IMR-90 (cell line): ENCODE data around the gene TMBIM1.

ENCODE experiments used
- BHLHE40 ChIP-seq: fragments of 150-350 bp; IDR thresholded peaks from 2 replicates; pipeline ENCODE4 v1.6.1; 2016; ENCODE audit warnings: mild to moderate bottlenecking, low read depth, low read length
- CTCF ChIP-seq: conservative IDR thresholded peaks from 2 replicates; pipeline ENCODE4 v1.5.1; 2012; ENCODE audit warnings: mild to moderate bottlenecking, low read depth, low read length, improper control_type of control experiment
- ELK1 ChIP-seq: fragments of 150-350 bp; IDR thresholded peaks from 2 replicates; pipeline ENCODE4 v1.6.1; 2016; ENCODE audit warnings: low read depth, mild to moderate bottlenecking, low read length, moderate library complexity, borderline replicate concordance
- MAFK ChIP-seq: IDR thresholded peaks from 2 replicates; pipeline ENCODE4 v1.6.1; 2012; ENCODE audit warnings: low read depth, low read length, improper control_type of control experiment
- MAZ ChIP-seq: IDR thresholded peaks from 2 replicates; pipeline ENCODE4 v1.6.1; 2012; ENCODE audit warnings: low read depth, mild to moderate bottlenecking, low read length, improper control_type of control experiment, moderate library complexity, borderline replicate concordance
- MXI1 ChIP-seq: IDR thresholded peaks from 2 replicates; pipeline ENCODE4 v1.6.1; 2012; ENCODE audit warnings: low read depth, mild to moderate bottlenecking, low read length, moderate library complexity, borderline replicate concordance
- POLR2A ChIP-seq: IDR thresholded peaks from 2 replicates; pipeline ENCODE4 v1.6.1; 2012; ENCODE audit warnings: mild to moderate bottlenecking, low read depth, low read length
- RAD21 ChIP-seq: IDR thresholded peaks from 2 replicates; pipeline ENCODE4 v1.6.1; 2012; ENCODE audit warnings: low read length, improper control_type of control experiment
- RFX5 ChIP-seq: IDR thresholded peaks from 2 replicates; pipeline ENCODE4 v1.8.0; 2012; ENCODE audit warnings: low read depth, mild to moderate bottlenecking, low read length, moderate library complexity

- TF ChIP-seq POLR2A, result no peak
- no peak for TF ChIP-seq MAFK
- TF ChIP-seq CTCF, result no peak
- no peak for TF ChIP-seq MXI1
- TF ChIP-seq MAZ, result no peak
- TF ChIP-seq RAD21, result no peak
- TF ChIP-seq ELK1, result no peak
- no peak for TF ChIP-seq RFX5
- TF ChIP-seq BHLHE40, result no peak
Observed at GRCh38 chr2:218261423-218262236, 30.7 kb downstream of the TMBIM1 start.
